Esophagus muscularis mucosa (tissue), 4 donors: Measurements from ENCODE around the gene ACTR1A.

Source experiments
- CTCF ChIP-seq, 3 experiments: fragments of 200-600 bp in 2 of 3; fragments of 450-650 bp in 1 of 3; sonication (generic) in 2 of 3; IDR thresholded peaks; one replicate each; pipeline ENCODE4 v1.5.1; 2017 to 2019; ENCODE audit warnings: antibody characterized with exemption in 3 of 3, mild to moderate bottlenecking in 2 of 3, moderate library complexity in 1 of 3
- EP300 ChIP-seq: sonication (generic); formaldehyde crosslinking; IDR thresholded peaks from one replicate; pipeline ENCODE4 v1.6.1; 2017; ENCODE audit warnings: antibody characterized with exemption
- POLR2A ChIP-seq: fragments of 450-650 bp; IDR thresholded peaks from one replicate; pipeline ENCODE4 v1.6.1; 2017; ENCODE audit warnings: antibody characterized with exemption, moderate library complexity, mild to moderate bottlenecking, low read depth
- POLR2AphosphoS5 ChIP-seq, 2 donors: sonication (generic); formaldehyde crosslinking; IDR thresholded peaks; one replicate each; pipeline ENCODE4 v1.6.1; 2017; ENCODE audit warnings: antibody characterized with exemption in 2 of 2

- TF ChIP-seq CTCF (IDR thresholded peaks at IDR 0.05) (no peak), EP300 (no peak), POLR2A (no peak), POLR2AphosphoS5 (IDR thresholded peaks at IDR 0.05) (no peak)
These were observed 53.0 kb downstream of the ACTR1A start for GRCh38 chr10:102449321-102450123.
